ENCODE results near the gene ZBTB18.

The ZBTB18 gene

DNA sequence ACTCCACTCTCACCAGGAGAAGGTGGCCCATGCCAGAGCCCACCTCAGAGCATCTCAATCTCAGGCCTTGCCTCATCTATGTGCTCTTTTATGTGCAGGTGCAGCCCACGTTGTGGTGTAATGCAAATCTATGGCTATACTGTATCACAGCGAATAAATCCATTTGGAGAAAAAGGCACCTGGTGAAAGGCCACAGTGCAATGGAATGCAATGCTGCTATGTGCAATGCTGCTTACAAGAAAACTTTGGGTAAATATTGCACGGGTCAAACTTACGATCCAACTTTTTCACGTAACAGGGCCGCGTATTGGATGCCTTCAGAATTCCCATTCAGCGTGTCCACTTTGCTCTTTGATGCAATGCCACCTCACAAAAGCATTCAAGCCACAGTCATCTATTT lies 13.5 kb downstream of the ZBTB18 start:
- TF ChIP-seq, protein P1, sequence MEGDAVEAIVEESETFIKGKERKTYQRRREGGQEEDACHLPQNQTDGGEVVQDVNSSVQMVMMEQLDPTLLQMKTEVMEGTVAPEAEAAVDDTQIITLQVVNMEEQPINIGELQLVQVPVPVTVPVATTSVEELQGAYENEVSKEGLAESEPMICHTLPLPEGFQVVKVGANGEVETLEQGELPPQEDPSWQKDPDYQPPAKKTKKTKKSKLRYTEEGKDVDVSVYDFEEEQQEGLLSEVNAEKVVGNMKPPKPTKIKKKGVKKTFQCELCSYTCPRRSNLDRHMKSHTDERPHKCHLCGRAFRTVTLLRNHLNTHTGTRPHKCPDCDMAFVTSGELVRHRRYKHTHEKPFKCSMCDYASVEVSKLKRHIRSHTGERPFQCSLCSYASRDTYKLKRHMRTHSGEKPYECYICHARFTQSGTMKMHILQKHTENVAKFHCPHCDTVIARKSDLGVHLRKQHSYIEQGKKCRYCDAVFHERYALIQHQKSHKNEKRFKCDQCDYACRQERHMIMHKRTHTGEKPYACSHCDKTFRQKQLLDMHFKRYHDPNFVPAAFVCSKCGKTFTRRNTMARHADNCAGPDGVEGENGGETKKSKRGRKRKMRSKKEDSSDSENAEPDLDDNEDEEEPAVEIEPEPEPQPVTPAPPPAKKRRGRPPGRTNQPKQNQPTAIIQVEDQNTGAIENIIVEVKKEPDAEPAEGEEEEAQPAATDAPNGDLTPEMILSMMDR (IDR thresholded peaks at IDR 0.05; ENCODE audit: insufficient read depth, missing control alignments), result no peak
- no peak for FAIRE-seq
- DNase-seq (ENCODE audit: insufficient read length, low spot score), result no peak

- TF ChIP-seq, protein P1 (IDR thresholded peaks at IDR 0.05; ENCODE audit: insufficient read depth, missing control alignments), result no peak
- DNase-seq (ENCODE audit: insufficient read length, low spot score), result no peak
- no peak for FAIRE-seq
Observed at GRCh38 chr1:244065063-244065793, 14.1 kb downstream of the ZBTB18 start.

- DNase-seq (ENCODE audit: insufficient read length, low spot score) (no peak), FAIRE-seq (no peak)
- TF ChIP-seq, protein P1 (IDR thresholded peaks at IDR 0.05; ENCODE audit: insufficient read depth, missing control alignments), result no peak
Observed at GRCh38 chr1:244065960-244066388, 14.9 kb downstream of the ZBTB18 start.

GRCh38 chr1:244066954-244067716 lies 16.1 kb downstream of the ZBTB18 start:
- DNase-seq (ENCODE audit: insufficient read length, low spot score) (no peak), FAIRE-seq (no peak)
- TF ChIP-seq, protein P1 (IDR thresholded peaks at IDR 0.05; ENCODE audit: insufficient read depth, missing control alignments), result no peak

- TF ChIP-seq, protein P1 (IDR thresholded peaks at IDR 0.05; ENCODE audit: insufficient read depth, missing control alignments), result no peak
- DNase-seq (ENCODE audit: insufficient read length, low spot score) (no peak), FAIRE-seq (no peak)
Observed at GRCh38 chr1:244067893-244068292, 16.8 kb downstream of the ZBTB18 start.

DNA sequence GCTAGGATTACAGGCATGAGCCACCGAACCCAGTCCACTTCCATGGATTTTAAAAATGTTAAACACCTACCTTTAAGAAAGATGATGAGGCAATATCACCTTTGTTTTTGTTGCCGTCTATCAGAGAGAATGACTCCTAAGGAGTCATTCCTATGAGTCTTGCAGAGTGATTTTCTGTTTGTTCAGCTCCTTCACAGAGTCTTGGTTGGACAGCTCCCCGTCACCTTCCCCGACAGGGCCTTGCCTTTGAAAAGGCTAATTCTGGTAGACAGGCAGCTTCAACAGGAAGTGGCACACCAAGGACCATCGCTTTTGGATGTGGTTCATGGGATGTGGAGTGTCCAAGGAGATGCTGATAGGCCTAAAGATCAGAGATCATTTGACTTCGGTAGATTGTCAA lies 17.5 kb downstream of the ZBTB18 start:
- DNase-seq (ENCODE audit: insufficient read length, low spot score) (no peak), FAIRE-seq (no peak)
- TF ChIP-seq, protein P1 (IDR thresholded peaks at IDR 0.05; ENCODE audit: insufficient read depth, missing control alignments), result no peak
